ENCODE data around the gene BSCL2. TPM values are rescaled to one million over a fixed set of nuclear protein-coding genes. Genes with fewer than 3 reads are reported as not detected.

Gene BSCL2
- total RNA-seq = 10 to 100 TPM; 40.2 to 58.4 (median 54.1) TPM

GRCh38 chr11:62707277-62707861, at the start of gene BSCL2, which contains the start of gene GNG3:
TSS of gene BSCL2 (minus strand) at chr11:62707424. CDS start at chr11:62707195, 229 bp downstream.
TSS of gene GNG3 (plus strand) at chr11:62707676. CDS start at chr11:62708296, 620 bp downstream.
- Histone ChIP-seq H3K4me3 (peak within 1 kb of the TSS; percentile 64 to 87 (median 85)), H3K4me1 (peaks cover 3 to 16% of the 10 kb centered on the region in 2 donors), H3K27ac (peak within 1 kb of the TSS; percentile 96), H3K36me3 (no peaks in the 10 kb centered on the region), H3K9me3 (no peaks in the 10 kb centered on the region), H3K27me3 (no peaks in the 10 kb centered on the region)
- intact Hi-C loops (cut with DNase I; ENCODE audit: low total_unique reads) = no loop called here
- DNase-seq (ENCODE audit: low spot score in 2 of 2) = no peak
- no peak for TF ChIP-seq POLR2AphosphoS5 (IDR thresholded peaks at IDR 0.05)

GRCh38 chr11:62755086-62755615, 47.9 kb upstream of the BSCL2 start:
- Histone ChIP-seq H3K4me3 (no peak overlapping the region), H3K27ac (no peak overlapping the region), H3K27me3 (no peaks in the 10 kb centered on the region), H3K4me1 (no peaks in the 10 kb centered on the region), H3K36me3 (no peaks in the 10 kb centered on the region), H3K9me3 (no peaks in the 10 kb centered on the region)
- DNase-seq (ENCODE audit: low spot score in 2 of 2) = no peak
- TF ChIP-seq POLR2AphosphoS5 (IDR thresholded peaks at IDR 0.05) = no peak
- TF ChIP-seq CTCF (IDR thresholded peaks at IDR 0.05) = no peak
- TF ChIP-seq POLR2A (IDR thresholded peaks at IDR 0.05) = no peak
- intact Hi-C loops (cut with DNase I; ENCODE audit: low total_unique reads) = no loop called here

- peak; percentile 97 to 99 for DNase-seq (ENCODE audit: low spot score in 2 of 2)
- Histone ChIP-seq H3K9me3 (no peaks in the 10 kb centered on the region), H3K4me1 (no peaks in the 10 kb centered on the region), H3K4me3 (peak within 1 kb of the TSS; percentile 53 to 75 (median 66)), H3K27me3 (no peaks in the 10 kb centered on the region), H3K36me3 (no peaks in the 10 kb centered on the region), H3K27ac (peak within 1 kb of the TSS; percentile 92 to 93)
- intact Hi-C loops (cut with DNase I; ENCODE audit: low total_unique reads) = no loop called here
- peak; percentile 51 for TF ChIP-seq POLR2A (IDR thresholded peaks at IDR 0.05)
- peak; percentile 94 to 99 (median 94) for TF ChIP-seq POLR2AphosphoS5 (IDR thresholded peaks at IDR 0.05)
- TF ChIP-seq CTCF (IDR thresholded peaks at IDR 0.05) = peak; percentile 11 to 55 (median 37)
Observed at GRCh38 chr11:62753736-62754603, 46.7 kb upstream of the BSCL2 start, which contains the start of gene ZBTB3. TSS of gene ZBTB3 (minus strand) at chr11:62754160. CDS start at chr11:62753664, 496 bp downstream.

GRCh38 chr11:62752994-62753735, 45.9 kb upstream of the BSCL2 start:
- intact Hi-C loops (cut with DNase I; ENCODE audit: low total_unique reads) = no loop called here
- no peaks in the 10 kb centered on the region for H3K36me3 ChIP-seq

More at GRCh38 chr11:62752994-62753735, 45.9 kb upstream of the BSCL2 start:
- no peak for DNase-seq (ENCODE audit: low spot score in 2 of 2)
- H3K27ac ChIP-seq = peak overlapping the region; percentile 92 to 93
- no peaks in the 10 kb centered on the region for H3K4me1 ChIP-seq
- no peaks in the 10 kb centered on the region for H3K27me3 ChIP-seq
- H3K4me3 ChIP-seq = peak overlapping the region; percentile 53 to 75 (median 66)
- TF ChIP-seq POLR2AphosphoS5 (IDR thresholded peaks at IDR 0.05) (no peak), POLR2A (IDR thresholded peaks at IDR 0.05) (no peak), CTCF (IDR thresholded peaks at IDR 0.05) (no peak)
- H3K9me3 ChIP-seq = no peaks in the 10 kb centered on the region

Measured in breast epithelium (tissue), 4 donors.